Activated T-cell treated with anti-CD3 and anti-CD28 coated beads for 1 hour (primary cell): ENCODE measurements around the gene ARHGAP35.
"Not testable (repeated sequence)": the region's sequence is repeated elsewhere in the genome, so short reads cannot be mapped to it uniquely, and the experiment has no call there.

Experiments used
- DNase-seq: peaks from one replicate; pipeline ENCODE4 v3.0.0-alpha.2; 2020; ENCODE audit warnings: low read depth

Gene ARHGAP35

GRCh38 chr19:46860846-46861690 is at the start of gene ARHGAP35:
TSS of gene ARHGAP35 (plus strand) at chr19:46860997. CDS start at chr19:46918676, 57,679 bp downstream.
- peak; percentile 72 for DNase-seq

DNA sequence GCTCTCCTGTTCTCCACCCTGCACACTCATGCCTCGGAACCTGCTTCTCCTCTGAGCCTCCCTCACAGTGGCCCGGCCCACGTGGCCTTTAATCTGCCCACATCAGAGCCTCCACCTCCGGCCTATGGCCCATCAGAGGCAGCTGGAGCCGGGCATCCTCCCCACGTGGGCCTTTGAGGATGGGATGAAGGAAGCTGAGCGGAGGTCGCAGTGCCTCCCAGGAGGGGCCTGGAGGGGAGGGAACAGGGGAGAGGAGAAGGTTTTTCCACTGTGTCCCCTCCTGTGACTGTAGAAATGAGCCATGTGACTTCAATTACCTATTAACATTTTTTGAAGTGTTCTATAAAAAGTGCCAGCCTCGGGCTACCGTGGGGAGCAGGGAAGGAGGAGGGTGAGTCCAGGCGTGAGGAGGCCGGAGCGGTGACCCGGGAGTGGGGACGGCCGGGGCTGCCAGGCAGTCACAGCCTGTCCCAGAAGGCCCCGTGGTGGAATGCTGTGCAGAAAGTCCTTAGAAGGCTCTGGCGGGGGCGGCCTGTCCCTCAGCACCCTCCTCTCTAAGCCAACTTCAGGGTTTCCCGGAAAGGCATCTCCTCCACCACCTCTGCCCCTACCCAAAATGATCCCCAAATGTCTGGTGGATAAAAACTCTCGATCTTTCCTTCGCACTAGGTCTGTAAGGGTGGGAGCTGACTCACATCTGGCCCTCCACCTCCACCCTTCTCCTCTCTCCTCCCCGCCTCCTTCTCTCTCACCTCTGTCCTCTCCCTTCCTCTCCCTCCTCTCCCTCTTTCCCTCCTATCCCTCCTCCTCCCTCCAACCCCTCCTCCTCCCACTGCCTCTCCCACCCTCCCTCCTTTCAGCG is 47.6 kb upstream of the ARHGAP35 start:
- no peak for DNase-seq

- DNase-seq: no peak
Observed at GRCh38 chr19:46813839-46814358, 46.9 kb upstream of the ARHGAP35 start.

DNA sequence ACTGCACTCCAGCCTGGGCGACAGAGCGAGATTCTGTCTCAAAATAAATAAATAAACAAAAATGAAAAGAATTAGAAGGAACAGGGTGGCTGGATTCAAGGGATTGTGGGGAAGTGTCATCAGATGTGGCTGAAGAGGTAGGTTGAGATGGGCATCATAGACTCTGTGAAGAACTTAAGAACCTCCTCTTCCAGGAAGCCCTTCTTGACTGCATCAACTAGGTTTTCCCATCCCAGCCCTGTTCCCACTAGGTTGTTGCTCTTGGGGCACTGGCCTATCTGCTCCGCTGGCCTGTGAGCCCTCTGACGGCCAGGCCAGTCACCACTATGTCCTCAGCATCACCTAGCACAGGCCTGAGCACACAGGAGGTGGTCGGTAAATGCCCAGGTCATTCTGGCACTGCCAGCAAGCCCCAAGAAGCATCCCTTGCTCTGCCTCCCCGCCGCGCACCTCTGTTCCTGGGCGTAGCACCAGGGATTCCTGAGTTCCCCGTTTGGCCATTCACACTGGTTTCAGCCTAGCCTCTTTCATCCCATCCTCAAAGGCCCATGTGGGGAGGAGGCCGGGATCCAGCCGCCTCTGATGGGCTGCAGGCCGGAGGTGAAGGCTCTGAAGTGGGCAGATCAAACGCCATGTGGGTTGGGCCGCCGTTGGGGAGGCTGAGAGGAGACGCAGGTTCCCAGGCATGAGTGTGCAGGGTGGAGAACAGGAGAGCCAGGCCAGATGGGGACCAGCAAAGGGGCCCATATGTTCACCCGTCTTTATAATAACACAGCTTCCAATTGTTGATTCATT is 44.8 kb upstream of the ARHGAP35 start:
- DNase-seq: no peak

DNA sequence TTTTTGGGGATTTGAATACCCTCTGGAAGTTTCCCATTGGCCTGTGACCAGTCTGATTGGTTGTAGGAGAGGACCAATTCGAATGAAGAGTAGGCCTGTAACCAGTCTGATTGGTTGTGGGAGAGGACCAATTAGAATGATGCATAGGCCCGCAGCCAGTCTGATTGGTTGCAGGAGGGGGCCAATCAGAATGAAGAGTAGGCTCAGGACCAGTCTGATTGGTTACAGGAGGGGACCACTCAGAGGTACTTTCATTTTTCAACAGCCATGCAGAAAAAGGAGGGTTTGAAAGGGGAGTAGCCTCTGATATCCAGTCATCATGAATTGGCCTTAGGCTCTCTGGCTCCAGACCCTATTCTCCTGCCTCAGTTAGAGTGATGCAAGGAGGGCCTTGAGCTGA is 42.0 kb upstream of the ARHGAP35 start:
- no peak for DNase-seq

GRCh38 chr19:46821512-46822409 is 39.0 kb upstream of the ARHGAP35 start:
- peak; percentile 45 for DNase-seq

- DNase-seq: not testable (repeated sequence)
Observed at GRCh38 chr19:46822410-46822787, 38.4 kb upstream of the ARHGAP35 start.

- no peak for DNase-seq
Observed at GRCh38 chr19:46823049-46823448, 37.7 kb upstream of the ARHGAP35 start.

DNA sequence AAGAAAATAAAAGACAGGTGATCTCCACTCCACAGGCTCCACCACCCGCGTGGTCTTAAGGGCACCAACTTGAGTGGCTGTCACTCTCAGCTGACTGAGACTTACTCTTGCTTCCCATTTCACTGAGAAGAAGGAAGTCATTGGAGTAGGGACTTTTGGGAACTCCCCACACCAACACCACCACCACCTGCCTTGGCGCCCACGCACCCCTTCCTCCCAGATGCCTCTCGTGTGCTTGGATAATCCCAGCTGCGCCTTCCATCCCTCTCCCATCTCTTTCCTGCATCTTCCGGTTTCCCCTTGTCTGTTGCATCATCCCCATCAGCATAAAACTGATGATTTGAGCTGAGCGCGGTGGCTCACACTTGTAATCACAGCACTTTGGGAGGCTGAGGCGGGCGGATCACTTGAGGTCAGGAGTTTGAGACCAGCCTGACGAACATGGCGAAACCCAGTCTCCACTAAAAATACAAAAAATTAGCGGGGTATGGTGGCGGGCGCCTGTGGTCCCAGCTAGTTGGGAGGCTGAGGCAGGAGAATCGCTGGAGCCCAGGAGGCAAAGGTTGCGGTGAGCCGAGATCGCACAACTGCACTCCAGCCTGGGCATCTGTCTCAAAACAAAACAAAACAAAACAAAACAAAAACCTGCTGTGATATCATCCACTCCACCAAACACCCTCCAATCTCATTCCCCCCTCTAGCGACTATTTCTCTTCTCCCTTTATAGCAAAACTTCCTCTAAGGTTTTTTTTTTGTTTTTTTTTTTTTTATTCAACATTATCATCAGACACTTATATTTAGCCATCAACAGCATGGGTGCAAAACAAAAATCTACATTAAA is 35.7 kb upstream of the ARHGAP35 start:
- DNase-seq: no peak

DNA sequence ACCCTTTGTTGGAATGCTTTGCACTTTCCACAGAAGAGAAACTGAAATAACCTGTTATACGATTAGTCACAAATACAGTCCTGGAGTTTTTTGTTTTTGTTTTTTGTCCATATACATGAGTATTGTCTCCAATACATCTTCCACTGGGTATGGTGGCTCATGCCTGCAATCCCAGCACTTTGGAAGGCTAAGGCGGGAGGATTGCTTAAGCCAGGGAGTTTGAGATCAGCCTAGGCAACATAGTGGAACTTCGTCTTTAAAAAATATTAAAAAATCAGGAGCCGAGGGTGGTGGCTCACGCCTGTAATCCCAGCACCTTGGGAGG is 35.1 kb upstream of the ARHGAP35 start:
- DNase-seq: no peak

- DNase-seq: no peak
Observed at GRCh38 chr19:46828484-46828883, 32.3 kb upstream of the ARHGAP35 start.

GRCh38 chr19:46830864-46831263 is 29.9 kb upstream of the ARHGAP35 start:
- DNase-seq: no peak

DNA sequence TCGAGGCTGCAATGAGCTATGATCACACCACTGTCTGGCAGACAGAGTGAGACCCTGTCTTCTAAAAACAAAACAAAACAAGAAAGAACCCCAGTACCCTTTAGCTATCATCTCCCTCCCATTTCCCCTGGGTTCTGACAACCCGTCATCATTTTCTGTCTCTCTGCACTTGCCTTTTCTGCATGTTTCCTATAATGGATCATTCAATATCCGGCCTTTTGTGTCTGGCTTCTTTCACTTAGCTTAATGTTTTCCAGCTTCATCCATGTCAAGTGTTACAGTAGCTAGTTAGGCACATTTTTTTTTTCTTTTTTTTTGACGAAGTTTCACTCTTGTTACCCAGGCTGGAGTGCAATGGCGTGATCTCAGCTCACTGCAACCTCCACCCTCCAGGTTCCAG is 26.7 kb upstream of the ARHGAP35 start:
- DNase-seq: no peak

- no peak for DNase-seq
Observed at GRCh38 chr19:46834984-46835383, 25.8 kb upstream of the ARHGAP35 start.

- no peak for DNase-seq
Observed at GRCh38 chr19:46838160-46838559, 22.6 kb upstream of the ARHGAP35 start.

- DNase-seq: no peak
Observed at GRCh38 chr19:46839752-46840497, 20.9 kb upstream of the ARHGAP35 start.

GRCh38 chr19:46840498-46840942 is 20.3 kb upstream of the ARHGAP35 start:
- DNase-seq: peak; percentile 33

DNA sequence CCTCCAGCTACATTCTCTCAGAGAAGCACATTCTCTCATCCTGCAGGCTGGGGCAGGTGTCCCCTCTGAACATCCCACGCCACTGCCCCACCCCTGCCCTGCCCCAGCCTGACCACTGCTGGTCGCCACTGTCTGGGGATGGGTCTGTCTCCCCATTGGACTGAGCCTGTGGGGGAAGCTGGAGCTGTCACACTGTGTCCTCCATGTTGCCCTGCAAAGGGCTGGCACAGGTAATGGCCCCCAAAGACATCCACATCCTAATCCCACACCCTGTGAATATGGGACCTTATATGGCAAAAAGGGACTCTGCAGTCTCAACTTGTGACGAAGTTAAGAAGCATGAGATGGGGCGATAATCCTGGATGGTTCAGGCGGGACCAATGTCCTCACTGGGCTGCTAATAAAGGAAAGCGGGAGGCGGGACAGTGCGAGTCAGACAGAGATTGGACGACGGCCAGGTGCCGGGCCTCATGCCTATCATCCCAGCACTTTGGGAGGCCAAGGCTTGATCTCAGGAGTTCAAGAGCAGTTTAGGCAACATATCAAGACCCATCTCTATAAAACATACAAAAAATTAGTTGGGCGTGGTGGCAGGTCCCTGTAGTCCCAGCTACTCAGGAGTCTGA is 19.2 kb upstream of the ARHGAP35 start:
- DNase-seq: no peak

- DNase-seq: no peak
Observed at GRCh38 chr19:46842791-46843190, 18.0 kb upstream of the ARHGAP35 start.
